ENCODE measurements around the gene ACAP2. TPM values are rescaled to one million over a fixed set of nuclear protein-coding genes. Genes with fewer than 3 reads are reported as not detected.

The ACAP2 gene
- total and polyA plus RNA-seq, 3 donors from 2014 or later: 31.6 to 78.2 (median 72.3) TPM

DNA sequence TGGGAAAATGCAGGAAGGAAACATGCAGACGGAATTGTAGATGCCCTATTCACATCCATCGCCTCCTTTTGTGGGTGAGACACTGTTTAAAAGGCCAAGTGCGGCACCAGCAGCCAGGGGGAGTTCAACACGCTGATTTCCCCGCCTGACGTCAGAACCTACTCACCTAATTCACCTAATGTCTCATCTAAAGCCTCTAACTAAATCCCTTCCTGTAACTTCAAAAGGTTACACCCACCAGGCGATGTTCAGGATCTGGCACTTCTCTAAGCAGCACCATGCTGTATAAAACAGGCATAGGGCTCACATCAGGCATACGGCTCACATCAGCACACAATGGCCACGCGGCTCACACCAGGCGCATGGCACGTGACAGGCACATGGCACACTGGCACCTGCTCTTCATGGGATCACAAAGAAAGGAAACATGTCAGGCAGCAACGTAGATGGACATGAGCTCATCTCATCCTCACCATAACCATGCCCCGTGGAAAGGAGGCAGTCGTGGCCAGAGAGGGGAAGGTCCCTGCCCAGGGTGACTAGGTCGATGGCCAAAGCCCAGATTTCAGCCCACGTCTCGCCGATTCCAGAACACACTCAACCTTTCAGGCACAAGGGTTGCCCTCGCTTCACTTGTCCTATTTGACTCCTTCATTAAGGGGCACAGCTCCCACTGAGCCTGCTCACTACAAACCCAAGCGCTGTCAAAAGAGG, 193.6 kb downstream of the ACAP2 start:
- Histone ChIP-seq H3K36me3 (ENCODE audit: low read depth, missing control alignments) (no peaks in the 10 kb centered on the region), H3K9me3 (no peaks in the 10 kb centered on the region), H3K4me1 (no peaks in the 10 kb centered on the region), H3K27ac (no peak overlapping the region), H3K4me3 (no peak overlapping the region), H3K27me3 (no peaks in the 10 kb centered on the region)
- WGBS, 2 donors: 95 to 96% methylated on average over 16 to 21 of the region's 21 CpGs
- DNase-seq: peak; percentile 8
- intact Hi-C loops (cut with DNase I; ENCODE audit: low total_unique reads): no loop called here
- TF ChIP-seq POLR2A (IDR thresholded peaks at IDR 0.05): no peak
- TF ChIP-seq, protein P1, sequence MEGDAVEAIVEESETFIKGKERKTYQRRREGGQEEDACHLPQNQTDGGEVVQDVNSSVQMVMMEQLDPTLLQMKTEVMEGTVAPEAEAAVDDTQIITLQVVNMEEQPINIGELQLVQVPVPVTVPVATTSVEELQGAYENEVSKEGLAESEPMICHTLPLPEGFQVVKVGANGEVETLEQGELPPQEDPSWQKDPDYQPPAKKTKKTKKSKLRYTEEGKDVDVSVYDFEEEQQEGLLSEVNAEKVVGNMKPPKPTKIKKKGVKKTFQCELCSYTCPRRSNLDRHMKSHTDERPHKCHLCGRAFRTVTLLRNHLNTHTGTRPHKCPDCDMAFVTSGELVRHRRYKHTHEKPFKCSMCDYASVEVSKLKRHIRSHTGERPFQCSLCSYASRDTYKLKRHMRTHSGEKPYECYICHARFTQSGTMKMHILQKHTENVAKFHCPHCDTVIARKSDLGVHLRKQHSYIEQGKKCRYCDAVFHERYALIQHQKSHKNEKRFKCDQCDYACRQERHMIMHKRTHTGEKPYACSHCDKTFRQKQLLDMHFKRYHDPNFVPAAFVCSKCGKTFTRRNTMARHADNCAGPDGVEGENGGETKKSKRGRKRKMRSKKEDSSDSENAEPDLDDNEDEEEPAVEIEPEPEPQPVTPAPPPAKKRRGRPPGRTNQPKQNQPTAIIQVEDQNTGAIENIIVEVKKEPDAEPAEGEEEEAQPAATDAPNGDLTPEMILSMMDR (IDR thresholded peaks at IDR 0.05): no peak

DNA sequence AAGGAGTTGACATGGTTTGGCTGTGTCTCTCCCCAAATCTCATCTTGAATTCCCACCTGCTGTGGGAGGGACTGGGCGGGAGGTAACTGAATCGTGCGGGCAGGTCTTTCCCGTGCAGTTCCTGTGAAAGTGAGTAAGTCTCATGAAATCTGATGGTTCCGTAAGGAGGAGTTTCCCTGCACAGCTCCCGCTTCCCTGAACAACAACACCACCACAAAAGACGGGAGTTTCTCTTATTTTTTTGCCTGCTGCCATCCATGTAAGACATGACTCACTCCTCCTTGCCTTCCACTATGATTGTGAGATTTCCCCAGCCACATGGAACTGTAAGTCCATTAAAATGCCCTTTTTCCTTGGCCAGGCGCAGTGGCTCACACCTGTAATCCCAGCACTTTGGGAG, 194.5 kb downstream of the ACAP2 start:
- Histone ChIP-seq H3K27ac (no peak overlapping the region), H3K4me3 (no peak overlapping the region), H3K27me3 (no peaks in the 10 kb centered on the region), H3K4me1 (no peaks in the 10 kb centered on the region), H3K9me3 (no peaks in the 10 kb centered on the region), H3K36me3 (ENCODE audit: low read depth, missing control alignments) (no peaks in the 10 kb centered on the region)
- intact Hi-C loops (cut with DNase I; ENCODE audit: low total_unique reads): no loop called here
- TF ChIP-seq POLR2A (IDR thresholded peaks at IDR 0.05): no peak
- TF ChIP-seq, protein P1 (IDR thresholded peaks at IDR 0.05): no peak
- peak; percentile 8 for DNase-seq
- 91 to 98% methylated on average over 8 of the region's 8 CpGs for WGBS, 2 donors

DNA sequence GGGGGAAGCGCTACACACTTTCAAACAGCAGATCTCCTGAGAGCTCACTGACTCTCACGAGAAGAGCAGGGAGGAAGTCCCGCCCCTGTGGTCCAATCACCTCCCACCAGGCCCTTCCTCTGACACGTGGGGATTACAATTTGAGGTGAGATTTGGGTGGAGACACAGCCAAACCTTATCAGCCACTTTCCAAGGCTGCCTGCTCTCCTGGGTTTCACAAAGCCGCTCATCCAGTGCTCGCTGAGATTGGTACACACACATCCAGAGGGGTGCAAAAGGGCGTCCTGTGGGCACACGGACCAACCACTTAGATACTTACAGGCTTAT, 195.0 kb downstream of the ACAP2 start:
- Histone ChIP-seq H3K4me3 (no peak overlapping the region), H3K27me3 (no peaks in the 10 kb centered on the region), H3K9me3 (no peaks in the 10 kb centered on the region), H3K36me3 (ENCODE audit: low read depth, missing control alignments) (no peaks in the 10 kb centered on the region), H3K4me1 (no peaks in the 10 kb centered on the region), H3K27ac (no peak overlapping the region)
- WGBS, 2 donors: 88 to 91% methylated on average over 8 of the region's 8 CpGs
- no peak for TF ChIP-seq POLR2A (IDR thresholded peaks at IDR 0.05)
- TF ChIP-seq, protein P1 (IDR thresholded peaks at IDR 0.05): no peak
- intact Hi-C loops (cut with DNase I; ENCODE audit: low total_unique reads): no loop called here
- DNase-seq: peak; percentile 9

DNA sequence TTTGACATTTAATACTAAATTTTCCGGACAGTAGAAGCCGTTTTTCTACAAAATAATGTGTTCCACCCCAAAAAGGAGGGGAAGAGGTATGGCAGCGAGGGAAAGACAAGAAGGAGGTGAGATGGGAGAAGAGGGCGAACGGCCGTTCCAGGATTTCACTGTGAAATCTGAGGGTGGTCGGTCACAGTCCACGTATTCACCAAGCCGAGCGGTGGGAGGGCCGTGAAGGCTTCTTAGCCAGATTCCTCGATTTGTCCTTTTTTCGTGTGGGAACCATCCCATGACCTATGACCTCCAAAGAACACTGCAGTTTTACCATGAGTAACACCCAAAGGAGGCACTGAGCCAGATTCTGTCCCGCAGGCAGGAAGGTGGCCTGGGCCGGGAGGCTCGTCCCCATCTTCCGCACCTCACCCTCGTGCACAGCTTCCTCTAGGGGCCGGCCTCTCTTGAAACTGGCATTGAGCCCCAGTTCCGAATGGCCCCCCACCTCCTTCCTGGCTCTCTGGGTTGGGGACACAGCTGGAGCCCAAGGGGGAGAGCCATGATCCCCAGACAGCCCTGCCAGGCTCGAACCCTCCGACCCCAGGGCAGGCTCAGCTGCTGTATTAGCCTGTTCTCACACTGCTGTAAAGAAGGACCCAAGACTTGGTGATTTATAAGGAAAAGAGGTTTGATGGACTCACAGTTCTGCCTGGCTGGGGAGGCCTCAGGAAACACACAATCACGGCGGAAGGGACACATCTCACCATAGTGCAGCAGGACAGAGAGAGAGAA, 195.5 kb downstream of the ACAP2 start:
- H3K4me3 ChIP-seq: no peak overlapping the region
- H3K36me3 ChIP-seq (ENCODE audit: low read depth, missing control alignments): no peaks in the 10 kb centered on the region
- H3K9me3 ChIP-seq: no peaks in the 10 kb centered on the region
- intact Hi-C loops (cut with DNase I; ENCODE audit: low total_unique reads): no loop called here
- H3K27me3 ChIP-seq: no peaks in the 10 kb centered on the region
- WGBS, 2 donors: 92 to 94% methylated on average over 17 to 24 of the region's 24 CpGs
- TF ChIP-seq, protein P1 (IDR thresholded peaks at IDR 0.05): no peak
- TF ChIP-seq POLR2A (IDR thresholded peaks at IDR 0.05): no peak
- peak; percentile 11 for DNase-seq
- no peak overlapping the region for H3K27ac ChIP-seq
- no peaks in the 10 kb centered on the region for H3K4me1 ChIP-seq

All from testis (tissue), 3 donors.